GM23338 (cell line): ENCODE measurements around the gene USP6. TPM values are rescaled to one million over a fixed set of nuclear protein-coding genes. Genes with fewer than 3 reads are reported as not detected.

Experiments used
- ATAC-seq: fragments of 200-7000 bp; cut with Tn5 transposase; 3 replicates; pipeline ENCODE4 v1.9.1; 2020
- DNase-seq: peaks from one replicate; pipeline ENCODE4 v3.0.0-alpha.2; 2015; ENCODE audit warnings: low spot score
- H2AFZ ChIP-seq: fragments of 200-600 bp; sonication (generic); 2 replicates; pipeline ENCODE4 v1.8.0; 2016; ENCODE audit warnings: antibody characterized with exemption, mild to moderate bottlenecking, moderate library complexity
- H3F3A ChIP-seq: fragments of 200-600 bp; sonication (generic); replicated peaks from 2 replicates; pipeline ENCODE4 v1.8.0; 2017; ENCODE audit warnings: antibody characterized with exemption, mixed run types, low read depth
- H3K27ac ChIP-seq: fragments of 200-600 bp; sonication (generic); 2 replicates; pipeline ENCODE4 v1.6.1; 2016; ENCODE audit warnings: low read depth
- H3K27me3 ChIP-seq: fragments of 200-600 bp; sonication (generic); 2 replicates; pipeline ENCODE4 v1.8.0; 2016; ENCODE audit warnings: mild to moderate bottlenecking, mixed run types, moderate library complexity; ENCODE audit not compliant: insufficient read depth
- H3K36me3 ChIP-seq: fragments of 200-600 bp; sonication (generic); 2 replicates; pipeline ENCODE4 v1.8.0; 2016; ENCODE audit warnings: mild to moderate bottlenecking; ENCODE audit not compliant: insufficient read depth
- H3K4me1 ChIP-seq: fragments of 200-600 bp; sonication (generic); 2 replicates; pipeline ENCODE4 v1.8.0; 2016; ENCODE audit warnings: mild to moderate bottlenecking, moderate library complexity; ENCODE audit not compliant: insufficient read depth
- H3K4me2 ChIP-seq: fragments of 200-600 bp; sonication (generic); 2 replicates; pipeline ENCODE4 v1.7.1; 2017; ENCODE audit warnings: mixed run types
- H3K4me3 ChIP-seq: fragments of 200-600 bp; sonication (generic); 2 replicates; pipeline ENCODE4 v1.6.1; 2016; ENCODE audit warnings: mixed run types
- H3K79me2 ChIP-seq: fragments of 200-600 bp; sonication (generic); replicated peaks from 2 replicates; pipeline ENCODE4 v1.8.0; 2017; ENCODE audit warnings: mild to moderate bottlenecking; ENCODE audit not compliant: insufficient read depth
- H3K9me2 ChIP-seq: fragments of 200-600 bp; sonication (generic); 2 replicates; pipeline ENCODE4 v1.8.0; 2017; ENCODE audit not compliant: insufficient read depth
- H4K20me1 ChIP-seq: fragments of 200-600 bp; sonication (generic); replicated peaks from 2 replicates; pipeline ENCODE4 v1.8.0; 2017; ENCODE audit warnings: mild to moderate bottlenecking; ENCODE audit not compliant: insufficient read depth
- H3K27ac Mint-ChIP-seq: 2 replicates; pipeline ENCODE4 v1.8.0; 2020; ENCODE audit warnings: inconsistent platforms, mild to moderate bottlenecking, moderate library complexity, mixed read lengths
- H3K27me3 Mint-ChIP-seq: 3 replicates; pipeline ENCODE4 v1.8.0; 2022; ENCODE audit warnings: low read depth, mild to moderate bottlenecking, moderate library complexity, mixed read lengths, inconsistent platforms; ENCODE audit not compliant: insufficient read depth, poor library complexity
- H3K36me3 Mint-ChIP-seq: 3 replicates; pipeline ENCODE4 v1.8.0; 2021; ENCODE audit warnings: low read depth, mild to moderate bottlenecking, inconsistent platforms, moderate library complexity, mixed read lengths
- H3K4me1 Mint-ChIP-seq: 3 replicates; pipeline ENCODE4 v1.8.0; 2020; ENCODE audit warnings: mild to moderate bottlenecking, inconsistent platforms, mixed read lengths
- H3K4me3 Mint-ChIP-seq: 3 replicates; pipeline ENCODE4 v1.8.0; 2021; ENCODE audit warnings: moderate library complexity, mild to moderate bottlenecking, inconsistent platforms, mixed read lengths
- H3K9me3 Mint-ChIP-seq: 3 replicates; pipeline ENCODE4 v1.8.0; 2020; ENCODE audit warnings: moderate library complexity, mild to moderate bottlenecking, inconsistent platforms, mixed read lengths
- CREB1 ChIP-seq: fragments of 250-450 bp; sonication (Bioruptor Pico); IDR thresholded peaks from 2 replicates; pipeline ENCODE4 v1.5.0; 2020; ENCODE audit warnings: low read depth, mild to moderate bottlenecking, moderate library complexity
- CTCF ChIP-seq, 2 experiments: fragments of 200-600 bp in 1 of 2; sonication (generic) in 1 of 2; conservative IDR thresholded peaks; 2 replicates each; pipeline versions ENCODE4 v1.5.1 to v1.6.1; 2016 to 2017; ENCODE audit warnings: antibody characterized with exemption in 2 of 2, low read depth in 2 of 2, mild to moderate bottlenecking in 2 of 2, moderate library complexity in 1 of 2
- EZH2 ChIP-seq: fragments of 200-600 bp; sonication (generic); IDR thresholded peaks from one replicate; pipeline ENCODE4 v1.8.0; 2017; ENCODE audit warnings: antibody characterized with exemption, mild to moderate bottlenecking, low read depth; ENCODE audit not compliant: unreplicated experiment
- EZH2phosphoT487 ChIP-seq: fragments of 200-600 bp; sonication (generic); IDR thresholded peaks from one replicate; pipeline ENCODE4 v1.8.1; 2018; ENCODE audit warnings: antibody characterized with exemption; ENCODE audit not compliant: unreplicated experiment
- JUNB ChIP-seq: IDR thresholded peaks from one replicate; pipeline ENCODE4 v1.6.1; 2016; ENCODE audit warnings: antibody characterized with exemption; ENCODE audit not compliant: unreplicated experiment
- STAT1 ChIP-seq: IDR thresholded peaks from one replicate; pipeline ENCODE4 v1.6.1; 2016; ENCODE audit warnings: antibody characterized with exemption; ENCODE audit not compliant: unreplicated experiment
- ZNF114 ChIP-seq: fragments of 250-450 bp; sonication (Bioruptor Pico); IDR thresholded peaks from 2 replicates; pipeline ENCODE4 v1.5.0; 2020; ENCODE audit warnings: mild to moderate bottlenecking, moderate library complexity
- ZNF331 ChIP-seq: fragments of 250-450 bp; sonication (Bioruptor Pico); IDR thresholded peaks from 2 replicates; pipeline ENCODE4 v1.5.0; 2020; ENCODE audit warnings: low read depth, mild to moderate bottlenecking, moderate library complexity
- polyA plus RNA-seq: library from polyadenylated mRNA; unstranded; fragments of >200 nt; fragmentation: Nextera tagmentation; extraction: Ambion mirVana; gene quantifications from 2 replicates; pipeline ENCODE4 v1.2.1, GENCODE V29; 2016
- total RNA-seq: library from RNA; depleted of rRNA; stranded (reverse); fragments of >200 nt; shearing (Covaris generic); gene quantifications from 2 replicates; pipeline ENCODE4 v1.2.3, GENCODE V29; 2014
- TF ChIP-seq, protein P1 (sequence below): IDR thresholded peaks from 2 replicates; pipeline ENCODE4 v1.6.1; 2016; ENCODE audit warnings: antibody characterized with exemption
- TF ChIP-seq, protein P2 (sequence below): IDR thresholded peaks from one replicate; pipeline ENCODE4 v1.6.1; 2018; ENCODE audit warnings: antibody characterized with exemption; ENCODE audit not compliant: unreplicated experiment

The USP6 gene
- total and polyA plus RNA-seq, 2 experiments from 2014 or later = 0.94 to 1.3 TPM

DNA sequence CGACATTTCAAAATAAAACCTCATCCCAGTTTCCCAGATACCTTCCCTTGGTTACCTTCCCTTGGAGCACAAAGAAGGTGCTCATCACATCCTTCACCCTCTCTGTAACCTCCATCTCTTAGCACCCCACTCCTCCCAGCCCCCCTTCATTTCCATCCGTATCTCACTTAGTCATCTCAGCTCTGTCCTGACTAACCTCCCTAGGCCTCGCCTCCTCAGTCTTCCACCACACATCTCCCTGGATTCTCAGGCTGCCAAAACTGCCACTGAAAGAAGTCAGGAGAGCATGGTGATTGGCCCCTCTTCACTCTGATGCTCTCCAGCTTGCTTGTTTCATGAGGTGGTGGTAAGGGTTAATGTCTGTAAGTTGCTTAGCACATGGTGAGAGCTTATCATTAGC, 35.2 kb upstream of the USP6 start (continued):
- TF ChIP-seq EZH2phosphoT487 (no peak), CTCF (conservative IDR thresholded peaks at IDR 0.05; ENCODE audit: low read depth in 2 of 2) (no peak), ZNF114 (CRISPR knock-in tag) (no peak), STAT1 (no peak), ZNF331 (CRISPR knock-in tag) (no peak), JUNB (no peak), CREB1 (no peak)
- TF ChIP-seq, protein P1, sequence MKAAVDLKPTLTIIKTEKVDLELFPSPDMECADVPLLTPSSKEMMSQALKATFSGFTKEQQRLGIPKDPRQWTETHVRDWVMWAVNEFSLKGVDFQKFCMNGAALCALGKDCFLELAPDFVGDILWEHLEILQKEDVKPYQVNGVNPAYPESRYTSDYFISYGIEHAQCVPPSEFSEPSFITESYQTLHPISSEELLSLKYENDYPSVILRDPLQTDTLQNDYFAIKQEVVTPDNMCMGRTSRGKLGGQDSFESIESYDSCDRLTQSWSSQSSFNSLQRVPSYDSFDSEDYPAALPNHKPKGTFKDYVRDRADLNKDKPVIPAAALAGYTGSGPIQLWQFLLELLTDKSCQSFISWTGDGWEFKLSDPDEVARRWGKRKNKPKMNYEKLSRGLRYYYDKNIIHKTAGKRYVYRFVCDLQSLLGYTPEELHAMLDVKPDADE = no peak

GRCh38 chr17:5092218-5093010, 23.4 kb upstream of the USP6 start:
- Histone ChIP-seq H3F3A (0 out of 2 replicates have a peak, but pooled peaks cover 2% of the 10 kb centered on the region), H3K9me2 (no peaks in the 10 kb centered on the region), H3K4me3 (no peak overlapping the region), H3K4me1 (no peaks in the 10 kb centered on the region), H3K36me3 (peaks cover 45% of the 10 kb centered on the region), H3K27ac (no peak overlapping the region), H3K79me2 (no peaks in the 10 kb centered on the region), H3K27me3 (peaks cover 17% of the 10 kb centered on the region), H2AFZ (no peak overlapping the region), H4K20me1 (no peaks in the 10 kb centered on the region), H3K4me2 (no peak overlapping the region)
- ATAC-seq = no peak
- Mint-ChIP-seq H3K9me3 (peaks cover 96% of the 10 kb centered on the region), H3K36me3 (peaks cover 75% of the 10 kb centered on the region), H3K27me3 (peaks cover 15% of the 10 kb centered on the region), H3K4me3 (no peak overlapping the region), H3K27ac (no peak overlapping the region), H3K4me1 (0 out of 3 replicates have a peak, but pooled peaks cover 3% of the 10 kb centered on the region)
- no peak for DNase-seq
- no peak for TF ChIP-seq EZH2
- no peak for TF ChIP-seq STAT1
- TF ChIP-seq JUNB = no peak
- TF ChIP-seq EZH2phosphoT487 = no peak
- TF ChIP-seq, protein P2, sequence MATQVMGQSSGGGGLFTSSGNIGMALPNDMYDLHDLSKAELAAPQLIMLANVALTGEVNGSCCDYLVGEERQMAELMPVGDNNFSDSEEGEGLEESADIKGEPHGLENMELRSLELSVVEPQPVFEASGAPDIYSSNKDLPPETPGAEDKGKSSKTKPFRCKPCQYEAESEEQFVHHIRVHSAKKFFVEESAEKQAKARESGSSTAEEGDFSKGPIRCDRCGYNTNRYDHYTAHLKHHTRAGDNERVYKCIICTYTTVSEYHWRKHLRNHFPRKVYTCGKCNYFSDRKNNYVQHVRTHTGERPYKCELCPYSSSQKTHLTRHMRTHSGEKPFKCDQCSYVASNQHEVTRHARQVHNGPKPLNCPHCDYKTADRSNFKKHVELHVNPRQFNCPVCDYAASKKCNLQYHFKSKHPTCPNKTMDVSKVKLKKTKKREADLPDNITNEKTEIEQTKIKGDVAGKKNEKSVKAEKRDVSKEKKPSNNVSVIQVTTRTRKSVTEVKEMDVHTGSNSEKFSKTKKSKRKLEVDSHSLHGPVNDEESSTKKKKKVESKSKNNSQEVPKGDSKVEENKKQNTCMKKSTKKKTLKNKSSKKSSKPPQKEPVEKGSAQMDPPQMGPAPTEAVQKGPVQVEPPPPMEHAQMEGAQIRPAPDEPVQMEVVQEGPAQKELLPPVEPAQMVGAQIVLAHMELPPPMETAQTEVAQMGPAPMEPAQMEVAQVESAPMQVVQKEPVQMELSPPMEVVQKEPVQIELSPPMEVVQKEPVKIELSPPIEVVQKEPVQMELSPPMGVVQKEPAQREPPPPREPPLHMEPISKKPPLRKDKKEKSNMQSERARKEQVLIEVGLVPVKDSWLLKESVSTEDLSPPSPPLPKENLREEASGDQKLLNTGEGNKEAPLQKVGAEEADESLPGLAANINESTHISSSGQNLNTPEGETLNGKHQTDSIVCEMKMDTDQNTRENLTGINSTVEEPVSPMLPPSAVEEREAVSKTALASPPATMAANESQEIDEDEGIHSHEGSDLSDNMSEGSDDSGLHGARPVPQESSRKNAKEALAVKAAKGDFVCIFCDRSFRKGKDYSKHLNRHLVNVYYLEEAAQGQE = no peak
- TF ChIP-seq ZNF114 (CRISPR knock-in tag) = no peak
- TF ChIP-seq CTCF (conservative IDR thresholded peaks at IDR 0.05; ENCODE audit: low read depth in 2 of 2) = no peak
